22Rv1 (cell line): ENCODE data around the gene MT1G.

Experiments
- H3K27ac ChIP-seq: fragments of 450-650 bp; 2 replicates; pipeline ENCODE4 v1.5.1; 2017
- CTCF ChIP-seq: fragments of 450-650 bp; IDR thresholded peaks from 2 replicates; pipeline ENCODE4 v1.5.1; 2017; ENCODE audit warnings: mild to moderate bottlenecking
- ZFX ChIP-seq: fragments of 450-650 bp; IDR thresholded peaks from 2 replicates; pipeline ENCODE4 v1.6.1; 2017; ENCODE audit warnings: antibody characterized with exemption, borderline replicate concordance

The MT1G gene

GRCh38 chr16:56636616-56637413 lies 31.1 kb downstream of the MT1G start:
- H3K27ac ChIP-seq, result no peak overlapping the region

GRCh38 chr16:56635441-56635967 lies 32.4 kb downstream of the MT1G start:
- H3K27ac ChIP-seq, result no peak overlapping the region
- TF ChIP-seq CTCF, result no peak
- TF ChIP-seq ZFX, result no peak

More at GRCh38 chr16:56636616-56637413, 31.1 kb downstream of the MT1G start:
- TF ChIP-seq CTCF (no peak), ZFX (no peak)

GRCh38 chr16:56634715-56635440 lies 33.0 kb downstream of the MT1G start:
- H3K27ac ChIP-seq, result no peak overlapping the region
- TF ChIP-seq ZFX, result no peak
- no peak for TF ChIP-seq CTCF

- TF ChIP-seq ZFX (no peak), CTCF (no peak)
- no peak overlapping the region for H3K27ac ChIP-seq
These were observed 34.3 kb downstream of the MT1G start for GRCh38 chr16:56633535-56633934.

- H3K27ac ChIP-seq, result no peak overlapping the region
- TF ChIP-seq ZFX (no peak), CTCF (no peak)
These were observed 35.0 kb downstream of the MT1G start for GRCh38 chr16:56632848-56633365.

GRCh38 chr16:56632156-56632847 lies 35.6 kb downstream of the MT1G start, which contains the start of gene MT1M:
Gene MT1M, plus strand, starts transcription at chr16:56632659. Its CDS starts 73 bp downstream, at chr16:56632732.
- TF ChIP-seq CTCF (no peak), ZFX (no peak)
- H3K27ac ChIP-seq, result no peak within 1 kb of the TSS
